ENCODE results near the gene BAG5.

The BAG5 gene

DNA sequence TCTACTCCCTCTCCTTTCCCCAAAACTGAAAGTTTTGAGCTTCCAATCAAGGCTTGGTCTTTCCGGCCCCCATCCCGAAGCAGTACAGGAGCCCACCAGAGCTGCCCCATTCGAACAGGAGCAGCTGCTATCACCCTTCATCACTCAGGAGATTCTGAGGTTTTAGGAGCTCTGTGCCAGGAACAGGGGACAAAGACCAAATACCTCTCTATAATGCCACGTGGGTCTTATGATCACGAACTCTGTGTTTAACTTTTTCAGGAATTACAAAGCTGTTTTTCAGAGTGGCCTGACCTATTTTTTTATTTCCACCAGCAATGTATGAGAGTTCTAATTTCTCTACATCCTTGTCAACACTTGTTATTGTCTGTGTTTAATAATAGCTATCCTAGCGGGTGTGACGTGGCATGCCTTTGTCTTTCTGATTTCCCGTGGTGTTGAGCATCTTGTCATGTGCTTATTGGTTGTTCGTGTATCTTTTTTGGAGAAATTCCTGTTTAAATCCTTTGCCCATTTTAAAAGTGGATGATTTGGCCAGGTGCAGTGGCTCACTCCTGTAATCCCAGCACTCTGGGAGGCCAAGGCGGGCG lies 22.0 kb upstream of the BAG5 start:
- Histone ChIP-seq H3K36me3 (ENCODE audit: control insufficient read depth in 1 of 2, insufficient read depth in 2 of 2, low read length in 2 of 2) (peaks cover 12 to 20% of the 10 kb centered on the region in 2 donors), H3K4me3 (ENCODE audit: low read depth in 1 of 2, low read length in 2 of 2) (no peak overlapping the region), H3K27me3 (ENCODE audit: low read depth, low read length) (no peaks in the 10 kb centered on the region), H3K27ac (ENCODE audit: low read length) (no peak overlapping the region), H3K4me1 (ENCODE audit: control insufficient read depth in 1 of 2, insufficient read depth in 2 of 2, low read length in 2 of 2) (no peaks in the 10 kb centered on the region), H3K9me3 (ENCODE audit: control insufficient read depth in 1 of 2, low read length in 2 of 2) (no peaks in the 10 kb centered on the region)

DNA sequence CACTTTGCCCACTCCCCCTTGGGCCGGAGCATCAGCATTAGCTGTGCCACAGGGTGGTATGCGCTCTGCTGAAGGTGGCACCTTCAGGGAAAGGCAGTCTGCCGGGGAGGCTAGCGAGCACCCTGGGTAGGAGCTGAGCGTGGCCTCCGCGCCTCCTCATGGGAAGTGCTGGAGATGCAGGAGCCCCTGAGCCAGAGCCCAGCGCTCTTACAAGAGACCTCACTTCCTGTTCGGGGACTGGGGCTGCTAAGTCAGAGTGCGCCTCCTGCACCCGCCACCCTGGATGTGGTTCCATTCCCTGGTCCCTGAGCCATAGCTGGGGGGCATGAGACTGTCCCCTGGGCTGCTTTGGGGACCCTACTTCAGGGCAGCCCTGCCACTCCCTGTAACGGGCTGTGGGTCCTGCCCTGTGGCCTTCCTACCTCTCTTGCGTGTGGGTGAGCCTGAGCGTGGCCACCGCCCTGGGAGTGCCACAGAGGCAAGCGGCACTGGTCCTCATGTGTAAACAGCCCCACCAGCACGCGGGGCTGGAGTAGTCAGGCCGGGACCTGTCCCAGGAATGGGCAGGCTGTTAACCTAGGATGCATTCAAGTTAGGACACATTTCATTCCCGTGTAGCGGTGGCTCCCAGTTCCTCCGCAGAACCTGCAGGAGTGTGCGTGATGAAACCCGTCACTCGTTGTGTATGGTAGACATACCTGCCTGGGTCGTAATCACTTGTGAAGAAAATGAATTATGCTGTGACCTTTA lies 19.7 kb upstream of the BAG5 start:
- H3K4me1 ChIP-seq (ENCODE audit: control insufficient read depth in 1 of 2, insufficient read depth in 2 of 2, low read length in 2 of 2): peaks cover 0 to 4% of the 10 kb centered on the region in 2 donors
- H3K9me3 ChIP-seq (ENCODE audit: control insufficient read depth in 1 of 2, low read length in 2 of 2): no peaks in the 10 kb centered on the region
- H3K36me3 ChIP-seq (ENCODE audit: control insufficient read depth in 1 of 2, insufficient read depth in 2 of 2, low read length in 2 of 2): peaks cover 7 to 17% of the 10 kb centered on the region in 2 donors
- H3K4me3 ChIP-seq (ENCODE audit: low read depth in 1 of 2, low read length in 2 of 2): no peak overlapping the region
- no peaks in the 10 kb centered on the region for H3K27me3 ChIP-seq (ENCODE audit: low read depth, low read length)
- no peak overlapping the region for H3K27ac ChIP-seq (ENCODE audit: low read length)

DNA sequence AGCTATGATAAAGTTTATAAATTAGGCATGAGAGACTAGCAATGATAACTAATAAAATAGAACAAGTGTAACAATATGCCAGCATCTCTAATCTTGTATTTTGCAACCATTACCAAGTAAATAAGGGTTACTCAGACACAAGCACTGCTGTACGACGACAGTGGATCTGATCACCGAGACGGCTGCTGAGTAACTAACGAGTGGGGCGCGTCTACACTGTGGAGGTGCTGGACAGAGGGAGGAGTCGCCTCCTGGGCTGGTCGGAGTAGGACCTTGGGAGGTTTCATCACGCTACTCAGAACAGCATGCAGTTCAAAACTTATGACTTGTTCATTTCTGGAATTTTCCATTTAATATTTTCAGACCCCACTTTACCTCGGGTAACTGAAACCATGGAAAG lies 18.7 kb upstream of the BAG5 start:
- Histone ChIP-seq H3K4me1 (ENCODE audit: control insufficient read depth in 1 of 2, insufficient read depth in 2 of 2, low read length in 2 of 2) (peaks cover 3 to 14% of the 10 kb centered on the region in 2 donors), H3K4me3 (ENCODE audit: low read depth in 1 of 2, low read length in 2 of 2) (no peak overlapping the region), H3K27ac (ENCODE audit: low read length) (no peak overlapping the region), H3K27me3 (ENCODE audit: low read depth, low read length) (no peaks in the 10 kb centered on the region), H3K36me3 (ENCODE audit: control insufficient read depth in 1 of 2, insufficient read depth in 2 of 2, low read length in 2 of 2) (peaks cover 7 to 17% of the 10 kb centered on the region in 2 donors), H3K9me3 (ENCODE audit: control insufficient read depth in 1 of 2, low read length in 2 of 2) (no peaks in the 10 kb centered on the region)

DNA sequence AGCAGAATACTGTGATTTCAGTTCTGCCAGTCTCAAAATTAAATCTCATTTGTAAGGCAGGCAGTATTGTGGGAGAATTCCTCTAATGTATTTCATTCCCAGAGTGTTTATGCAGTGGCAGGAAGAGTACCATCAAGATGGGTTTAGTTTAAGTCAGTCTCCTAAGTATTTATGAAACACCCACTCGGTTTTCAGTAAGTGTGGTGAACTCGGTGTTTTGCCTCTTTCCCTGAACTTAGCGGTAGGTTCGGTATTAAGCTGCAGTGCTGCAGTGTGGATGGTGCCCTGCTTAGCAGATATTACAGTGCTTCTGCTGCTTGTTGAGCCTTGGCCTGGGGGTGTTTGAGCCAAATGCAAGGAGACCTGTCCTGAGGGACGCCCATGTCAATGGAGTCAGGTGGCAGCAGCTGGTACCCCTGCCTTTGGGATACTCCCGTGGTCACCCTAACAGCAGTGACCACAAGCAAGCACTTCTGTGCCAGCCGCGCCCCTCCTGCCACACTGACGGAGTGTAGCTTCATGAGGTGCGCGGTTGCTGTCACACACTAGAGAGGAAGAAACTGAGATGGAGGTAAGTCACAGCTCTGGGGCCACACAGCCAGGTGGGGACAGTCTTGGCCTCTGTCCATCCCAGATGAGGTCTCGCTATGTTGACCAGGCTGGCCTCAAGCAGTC lies 16.1 kb upstream of the BAG5 start:
- H3K9me3 ChIP-seq (ENCODE audit: control insufficient read depth in 1 of 2, low read length in 2 of 2): no peaks in the 10 kb centered on the region
- no peak overlapping the region for H3K27ac ChIP-seq (ENCODE audit: low read length)
- no peak overlapping the region for H3K4me3 ChIP-seq (ENCODE audit: low read depth in 1 of 2, low read length in 2 of 2)
- no peaks in the 10 kb centered on the region for H3K27me3 ChIP-seq (ENCODE audit: low read depth, low read length)
- peaks cover 4 to 26% of the 10 kb centered on the region in 2 donors for H3K4me1 ChIP-seq (ENCODE audit: control insufficient read depth in 1 of 2, insufficient read depth in 2 of 2, low read length in 2 of 2)
- H3K36me3 ChIP-seq (ENCODE audit: control insufficient read depth in 1 of 2, insufficient read depth in 2 of 2, low read length in 2 of 2): peaks cover 20 to 24% of the 10 kb centered on the region in 2 donors

DNA sequence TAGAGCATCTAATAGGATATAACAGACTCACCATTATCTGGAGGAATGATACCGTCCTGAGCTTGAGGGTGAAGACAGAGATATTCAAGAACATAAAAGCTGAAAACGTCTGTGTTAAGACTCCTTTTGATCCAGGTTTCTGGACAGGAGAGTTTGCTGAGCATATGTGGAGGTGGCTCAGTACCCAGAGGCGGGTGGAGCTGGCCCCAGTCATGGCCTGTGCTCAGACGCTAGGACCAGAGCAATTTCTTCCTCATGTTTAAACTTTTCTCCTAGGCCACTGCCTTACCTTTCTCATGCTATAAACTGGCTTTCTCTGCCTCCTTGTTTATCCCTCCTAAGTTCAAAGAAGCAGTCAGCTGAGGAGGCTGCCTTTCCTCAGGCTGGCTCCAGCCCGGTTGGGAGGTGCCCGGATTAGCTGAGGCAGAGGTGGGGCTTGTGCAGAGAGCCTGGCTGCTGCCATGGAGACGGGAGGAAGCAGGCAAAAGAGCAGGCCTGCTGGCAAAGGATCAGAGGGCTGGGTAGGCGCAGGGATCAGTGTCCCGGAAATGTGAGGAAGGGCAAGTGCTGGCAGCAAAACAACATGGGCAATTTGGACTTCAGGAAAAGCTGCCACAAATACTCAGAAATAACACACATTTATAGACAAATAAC lies 14.0 kb upstream of the BAG5 start:
- peaks cover 4 to 26% of the 10 kb centered on the region in 2 donors for H3K4me1 ChIP-seq (ENCODE audit: control insufficient read depth in 1 of 2, insufficient read depth in 2 of 2, low read length in 2 of 2)
- no peak overlapping the region for H3K4me3 ChIP-seq (ENCODE audit: low read depth in 1 of 2, low read length in 2 of 2)
- peak overlapping the region; percentile 62 for H3K27ac ChIP-seq (ENCODE audit: low read length)
- no peaks in the 10 kb centered on the region for H3K27me3 ChIP-seq (ENCODE audit: low read depth, low read length)
- no peaks in the 10 kb centered on the region for H3K9me3 ChIP-seq (ENCODE audit: control insufficient read depth in 1 of 2, low read length in 2 of 2)
- peaks cover 17 to 19% of the 10 kb centered on the region in 2 donors for H3K36me3 ChIP-seq (ENCODE audit: control insufficient read depth in 1 of 2, insufficient read depth in 2 of 2, low read length in 2 of 2)

DNA sequence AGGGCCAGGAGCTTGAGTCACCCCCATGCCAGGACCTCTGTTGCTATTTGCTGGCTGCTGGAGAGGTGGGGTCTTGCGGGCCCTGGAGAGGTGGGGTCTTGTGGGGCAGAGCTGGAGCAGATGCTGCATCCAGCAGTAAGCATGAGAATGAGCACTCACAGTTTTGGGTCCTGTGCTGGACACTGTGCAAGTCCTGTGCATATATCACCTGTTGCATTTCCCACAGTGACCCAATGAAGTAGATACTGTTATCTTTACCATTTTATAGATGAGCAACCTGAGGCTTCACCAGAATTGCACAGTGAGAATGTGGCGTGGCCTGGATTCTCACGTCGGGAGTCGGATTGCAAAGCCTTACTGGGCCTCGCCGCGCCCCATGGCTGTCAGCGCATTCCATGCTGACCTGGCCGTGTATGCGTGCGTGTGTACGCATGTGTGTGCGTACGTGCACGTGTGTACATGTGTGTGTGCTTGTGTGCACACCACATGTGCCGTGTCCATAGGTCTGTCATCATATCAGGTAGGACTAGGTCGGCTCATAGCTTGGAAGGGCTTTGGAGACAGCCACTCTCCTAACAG lies 12.3 kb upstream of the BAG5 start:
- no peaks in the 10 kb centered on the region for H3K27me3 ChIP-seq (ENCODE audit: low read depth, low read length)
- no peak overlapping the region for H3K4me3 ChIP-seq (ENCODE audit: low read depth in 1 of 2, low read length in 2 of 2)
- H3K27ac ChIP-seq (ENCODE audit: low read length): no peak overlapping the region
- H3K9me3 ChIP-seq (ENCODE audit: control insufficient read depth in 1 of 2, low read length in 2 of 2): no peaks in the 10 kb centered on the region
- peaks cover 12 to 15% of the 10 kb centered on the region in 2 donors for H3K36me3 ChIP-seq (ENCODE audit: control insufficient read depth in 1 of 2, insufficient read depth in 2 of 2, low read length in 2 of 2)
- H3K4me1 ChIP-seq (ENCODE audit: control insufficient read depth in 1 of 2, insufficient read depth in 2 of 2, low read length in 2 of 2): peaks cover 4 to 31% of the 10 kb centered on the region in 2 donors

DNA sequence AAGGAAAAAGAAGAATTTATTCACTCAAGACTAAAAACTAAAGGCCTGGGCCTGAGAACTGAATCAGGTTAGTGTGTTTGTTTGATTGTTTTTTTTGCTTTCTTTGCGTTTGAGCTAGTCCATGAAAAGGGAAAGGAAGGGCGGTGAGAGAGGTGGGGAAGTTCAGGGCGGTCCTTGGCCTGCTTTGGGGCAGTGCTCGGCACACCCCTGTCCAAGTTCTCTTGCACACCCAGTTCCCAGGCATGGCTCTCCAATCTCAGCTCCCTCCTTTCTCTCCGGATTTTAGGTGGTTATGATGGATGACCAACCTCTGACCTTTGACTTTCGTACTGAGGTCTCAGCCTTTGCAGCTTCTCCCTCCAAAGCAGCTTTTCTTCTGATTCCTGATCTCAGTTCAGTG lies 11.6 kb upstream of the BAG5 start:
- H3K4me1 ChIP-seq (ENCODE audit: control insufficient read depth in 1 of 2, insufficient read depth in 2 of 2, low read length in 2 of 2): peaks cover 4 to 31% of the 10 kb centered on the region in 2 donors
- H3K9me3 ChIP-seq (ENCODE audit: control insufficient read depth in 1 of 2, low read length in 2 of 2): no peaks in the 10 kb centered on the region
- H3K4me3 ChIP-seq (ENCODE audit: low read depth in 1 of 2, low read length in 2 of 2): no peak overlapping the region
- no peaks in the 10 kb centered on the region for H3K27me3 ChIP-seq (ENCODE audit: low read depth, low read length)
- H3K36me3 ChIP-seq (ENCODE audit: control insufficient read depth in 1 of 2, insufficient read depth in 2 of 2, low read length in 2 of 2): peaks cover 12 to 15% of the 10 kb centered on the region in 2 donors
- no peak overlapping the region for H3K27ac ChIP-seq (ENCODE audit: low read length)

DNA sequence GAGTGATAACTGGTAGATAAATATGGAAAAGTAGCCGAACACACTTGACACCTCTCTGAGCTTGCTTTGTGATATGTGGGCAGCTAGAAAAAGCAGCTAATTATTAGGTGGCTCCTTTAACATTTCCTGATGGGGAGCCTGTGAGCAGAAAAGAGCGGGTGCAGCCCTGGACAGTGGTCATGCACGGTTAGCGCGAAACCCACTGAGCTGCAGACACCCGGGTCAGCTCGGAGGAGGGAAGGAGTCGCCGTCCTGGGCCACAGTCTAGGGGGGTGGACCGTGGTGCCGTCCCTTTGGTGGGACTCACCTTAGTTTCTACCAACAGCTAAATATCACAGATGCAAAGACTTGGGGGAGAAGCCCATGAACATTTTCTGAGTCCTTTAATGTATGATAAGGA lies 7.0 kb upstream of the BAG5 start:
- Histone ChIP-seq H3K4me1 (ENCODE audit: control insufficient read depth in 1 of 2, insufficient read depth in 2 of 2, low read length in 2 of 2) (peaks cover 0 to 10% of the 10 kb centered on the region in 2 donors), H3K9me3 (ENCODE audit: control insufficient read depth in 1 of 2, low read length in 2 of 2) (no peaks in the 10 kb centered on the region), H3K36me3 (ENCODE audit: control insufficient read depth in 1 of 2, insufficient read depth in 2 of 2, low read length in 2 of 2) (peaks cover 3 to 4% of the 10 kb centered on the region in 2 donors), H3K27me3 (ENCODE audit: low read depth, low read length) (no peaks in the 10 kb centered on the region), H3K27ac (ENCODE audit: low read length) (no peak overlapping the region), H3K4me3 (ENCODE audit: low read depth in 1 of 2, low read length in 2 of 2) (no peak overlapping the region)

DNA sequence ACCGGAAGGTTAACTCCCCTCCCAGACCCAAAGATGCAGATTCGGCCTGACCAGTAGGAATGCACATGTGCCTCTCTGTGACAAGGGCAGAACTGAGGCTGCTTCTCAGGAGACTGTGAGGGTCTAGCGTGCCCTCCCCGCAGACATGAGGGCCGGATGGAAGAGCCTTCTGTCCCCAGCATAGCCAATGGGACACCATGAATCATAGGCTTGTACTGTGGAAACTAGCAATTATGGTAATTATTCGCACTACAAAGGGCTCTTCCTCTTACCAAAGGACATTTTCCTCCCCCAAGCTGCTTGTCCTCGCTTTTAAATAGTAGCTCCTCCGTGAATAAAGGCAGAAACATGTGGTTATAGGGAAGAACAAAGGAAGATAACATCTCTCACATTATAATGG lies 6.5 kb upstream of the BAG5 start:
- Histone ChIP-seq H3K27me3 (ENCODE audit: low read depth, low read length) (no peaks in the 10 kb centered on the region), H3K36me3 (ENCODE audit: control insufficient read depth in 1 of 2, insufficient read depth in 2 of 2, low read length in 2 of 2) (no peaks in the 10 kb centered on the region), H3K9me3 (ENCODE audit: control insufficient read depth in 1 of 2, low read length in 2 of 2) (no peaks in the 10 kb centered on the region), H3K27ac (ENCODE audit: low read length) (no peak overlapping the region), H3K4me3 (ENCODE audit: low read depth in 1 of 2, low read length in 2 of 2) (no peak overlapping the region), H3K4me1 (ENCODE audit: control insufficient read depth in 1 of 2, insufficient read depth in 2 of 2, low read length in 2 of 2) (peaks cover 0 to 12% of the 10 kb centered on the region in 2 donors)

DNA sequence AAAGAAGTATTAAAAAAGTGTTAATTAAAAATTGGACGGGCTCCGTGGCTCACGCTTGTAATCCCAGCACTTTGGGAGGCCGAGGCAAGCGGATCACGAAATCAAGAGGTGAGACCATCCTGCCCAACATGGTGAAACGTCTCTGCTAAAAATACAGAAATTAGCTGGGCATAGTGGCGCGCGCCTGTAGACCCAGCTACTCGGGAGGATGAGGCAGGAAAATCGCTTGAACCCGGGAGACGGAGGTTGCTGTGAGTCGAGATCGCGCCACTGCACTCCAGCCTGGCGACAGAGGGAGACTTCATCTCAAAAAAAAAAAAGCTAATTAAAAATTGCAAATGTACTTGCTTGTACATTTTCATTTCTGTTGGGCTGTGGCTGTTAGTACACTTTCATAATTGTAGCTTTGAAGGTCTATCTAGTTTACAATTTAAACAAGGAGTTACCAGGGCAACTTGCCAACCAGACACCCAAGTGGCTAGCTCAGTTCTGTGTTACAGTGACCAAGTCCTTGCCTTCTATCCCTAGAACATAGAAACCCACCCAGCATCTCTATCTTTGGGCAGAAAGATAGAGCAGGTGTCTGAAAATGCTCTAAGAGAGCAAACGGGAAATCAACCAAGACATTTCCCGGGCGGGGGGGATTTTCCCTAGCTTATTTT lies 1.5 kb upstream of the BAG5 start:
- Histone ChIP-seq H3K4me1 (ENCODE audit: control insufficient read depth in 1 of 2, insufficient read depth in 2 of 2, low read length in 2 of 2) (peaks cover 12 to 41% of the 10 kb centered on the region in 2 donors), H3K27me3 (ENCODE audit: low read depth, low read length) (no peaks in the 10 kb centered on the region), H3K9me3 (ENCODE audit: control insufficient read depth in 1 of 2, low read length in 2 of 2) (no peaks in the 10 kb centered on the region), H3K36me3 (ENCODE audit: control insufficient read depth in 1 of 2, insufficient read depth in 2 of 2, low read length in 2 of 2) (peaks cover 16 to 17% of the 10 kb centered on the region in 2 donors), H3K27ac (ENCODE audit: low read length) (no peak overlapping the region), H3K4me3 (ENCODE audit: low read depth in 1 of 2, low read length in 2 of 2) (peak overlapping the region; percentile 77 to 98)

All from muscle layer of duodenum (tissue), 2 donors.